DMS114 treated with DMSO at 0.1 percent for 48 hours (cell line): ENCODE data around the gene CRELD2.
"Not testable (repeated sequence)": the region's sequence is repeated elsewhere in the genome, so short reads cannot be mapped to it uniquely, and the experiment has no call there.

Experiments
- DNase-seq: peaks from one replicate; lab custom pipeline; 2025; ENCODE audit not compliant: unreplicated experiment; lab: John Stamatoyannopoulos, UW

CRELD2 gene

GRCh38 chr22:49943771-49944398 lies 25.5 kb downstream of the CRELD2 start:
- no peak for DNase-seq

DNA sequence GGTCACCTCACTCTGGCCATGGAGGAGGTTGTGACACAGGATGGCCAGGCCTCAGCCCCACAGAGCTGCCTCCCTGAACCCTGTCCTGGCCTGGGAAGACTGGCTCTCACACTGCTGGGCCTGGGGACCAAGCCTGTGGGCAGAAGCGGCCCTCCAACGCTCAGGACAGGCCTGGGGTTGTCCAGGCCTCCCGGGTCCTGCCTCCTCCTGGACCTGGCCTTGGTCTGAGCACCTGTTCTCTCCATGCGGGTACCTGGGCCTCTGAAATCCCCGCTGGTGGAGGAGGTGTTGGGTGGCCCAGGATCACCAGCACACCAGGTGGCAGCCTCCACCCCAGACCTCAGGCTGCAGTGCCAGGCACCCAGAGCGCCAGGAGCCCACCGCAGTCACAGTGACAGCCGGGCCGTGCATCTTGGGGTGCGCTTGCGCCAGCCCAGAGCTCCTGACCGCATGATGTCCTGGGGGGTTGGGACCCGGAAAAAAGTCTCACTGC lies 26.0 kb downstream of the CRELD2 start:
- no peak for DNase-seq

DNA sequence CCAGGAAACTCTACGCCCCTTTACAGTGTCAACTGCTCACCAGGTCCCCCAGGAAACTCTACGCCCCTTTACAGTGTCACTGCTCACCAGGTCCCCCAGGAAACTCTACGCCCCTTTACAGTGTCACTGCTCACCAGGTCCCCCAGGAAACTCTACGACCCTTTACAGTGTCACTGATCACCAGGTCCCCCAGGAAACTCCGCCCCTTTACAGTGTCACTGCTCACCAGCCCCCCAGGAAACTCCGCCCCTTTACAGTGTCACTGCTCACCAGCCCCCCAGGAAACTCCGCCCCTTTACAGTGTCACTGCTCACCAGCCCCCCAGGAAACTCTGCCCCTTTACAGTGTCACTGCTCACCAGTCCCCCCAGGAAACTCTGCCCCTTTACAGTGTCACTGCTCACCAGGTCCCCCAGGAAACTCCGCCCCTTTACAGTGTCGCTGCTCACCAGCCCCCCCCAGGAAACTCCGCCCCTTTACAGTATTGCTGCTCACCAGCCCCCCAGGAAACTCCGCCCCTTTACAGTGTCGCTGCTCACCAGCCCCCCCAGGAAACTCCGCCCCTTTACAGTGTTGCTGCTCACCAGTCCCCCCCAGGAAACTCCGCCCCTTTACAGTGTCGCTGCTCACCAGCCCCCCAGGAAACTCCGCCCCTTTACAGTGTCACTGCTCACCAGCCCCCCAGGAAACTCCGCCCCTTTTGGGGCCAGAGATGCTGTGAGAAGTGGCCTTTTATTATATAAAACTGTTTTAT lies 26.8 kb downstream of the CRELD2 start:
- DNase-seq, result not testable (repeated sequence)

GRCh38 chr22:49946612-49947295 lies 28.3 kb downstream of the CRELD2 start:
- no peak for DNase-seq

- DNase-seq, result no peak
Observed at GRCh38 chr22:49947296-49947622, 28.8 kb downstream of the CRELD2 start.

- DNase-seq, result no peak
Observed at GRCh38 chr22:49948116-49948957, 29.9 kb downstream of the CRELD2 start.

GRCh38 chr22:49948958-49949913 lies 30.8 kb downstream of the CRELD2 start:
- DNase-seq, result no peak

DNA sequence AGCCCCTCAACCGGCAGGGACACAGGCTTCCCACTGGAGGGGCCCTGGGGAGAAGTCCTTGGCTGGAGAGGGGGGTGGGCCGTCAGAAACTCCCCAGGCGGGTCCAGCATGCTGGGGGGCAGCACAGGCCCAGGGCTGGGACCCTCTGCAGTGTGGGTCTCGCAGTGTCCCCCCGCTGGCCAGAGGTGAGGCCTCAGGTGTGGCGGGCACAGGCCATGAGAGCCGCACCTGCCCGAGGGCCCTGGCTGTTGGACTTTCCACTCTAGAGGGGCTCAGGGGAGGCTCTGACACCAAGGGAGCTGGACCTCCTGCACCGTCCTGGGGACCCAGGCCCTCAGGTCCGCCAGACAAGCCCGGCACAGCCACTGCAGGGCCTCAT lies 31.5 kb downstream of the CRELD2 start:
- DNase-seq, result no peak

DNA sequence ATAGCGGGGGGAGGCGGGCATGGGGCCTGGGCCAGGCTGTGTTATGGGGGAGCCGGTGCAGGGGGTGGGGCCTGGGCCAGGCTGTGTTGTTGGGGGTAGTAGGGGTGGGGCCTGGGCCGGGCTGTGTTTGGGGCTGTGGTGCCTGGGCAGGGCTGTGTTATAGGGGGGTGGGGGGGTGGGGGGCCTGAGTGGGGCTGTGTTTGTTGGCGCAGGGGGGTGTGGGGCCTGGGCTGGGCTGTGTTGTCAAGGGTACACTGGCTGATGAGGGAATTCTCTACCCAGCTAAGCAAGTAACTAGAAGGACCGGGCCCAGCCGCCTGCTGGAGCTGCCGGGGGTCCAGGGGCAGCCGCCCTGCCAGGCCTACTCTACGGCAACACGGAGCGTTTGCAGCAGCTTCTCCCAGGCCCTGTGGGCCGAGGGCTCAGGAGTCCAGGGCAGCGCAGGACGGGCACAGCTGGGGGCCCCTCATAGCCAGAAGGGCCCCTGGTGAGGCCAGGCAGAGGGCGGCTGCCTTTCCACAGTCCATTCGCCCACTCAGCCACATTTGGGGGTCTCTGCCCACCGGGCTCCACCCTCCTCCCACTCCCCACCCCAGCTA lies 32.1 kb downstream of the CRELD2 start:
- no peak for DNase-seq

- DNase-seq, result no peak
Observed at GRCh38 chr22:49951000-49951677, 32.7 kb downstream of the CRELD2 start.

DNA sequence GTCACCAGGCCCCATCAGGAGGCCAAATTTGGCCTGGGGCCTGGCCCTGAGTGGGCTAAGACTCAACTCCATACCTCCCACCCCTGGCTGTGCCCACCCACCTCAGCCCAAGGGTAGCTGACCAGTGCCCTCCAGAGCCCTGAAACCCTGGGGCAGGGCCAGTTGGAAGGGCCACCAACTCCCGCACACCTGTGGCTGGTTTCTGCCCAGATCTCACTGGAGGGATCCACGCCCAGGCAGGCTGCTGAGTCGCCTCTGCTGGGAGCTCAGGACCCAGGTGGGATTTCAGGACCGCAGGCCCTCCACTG lies 33.2 kb downstream of the CRELD2 start:
- no peak for DNase-seq

- DNase-seq, result no peak
Observed at GRCh38 chr22:49951986-49952896, 33.8 kb downstream of the CRELD2 start.

DNA sequence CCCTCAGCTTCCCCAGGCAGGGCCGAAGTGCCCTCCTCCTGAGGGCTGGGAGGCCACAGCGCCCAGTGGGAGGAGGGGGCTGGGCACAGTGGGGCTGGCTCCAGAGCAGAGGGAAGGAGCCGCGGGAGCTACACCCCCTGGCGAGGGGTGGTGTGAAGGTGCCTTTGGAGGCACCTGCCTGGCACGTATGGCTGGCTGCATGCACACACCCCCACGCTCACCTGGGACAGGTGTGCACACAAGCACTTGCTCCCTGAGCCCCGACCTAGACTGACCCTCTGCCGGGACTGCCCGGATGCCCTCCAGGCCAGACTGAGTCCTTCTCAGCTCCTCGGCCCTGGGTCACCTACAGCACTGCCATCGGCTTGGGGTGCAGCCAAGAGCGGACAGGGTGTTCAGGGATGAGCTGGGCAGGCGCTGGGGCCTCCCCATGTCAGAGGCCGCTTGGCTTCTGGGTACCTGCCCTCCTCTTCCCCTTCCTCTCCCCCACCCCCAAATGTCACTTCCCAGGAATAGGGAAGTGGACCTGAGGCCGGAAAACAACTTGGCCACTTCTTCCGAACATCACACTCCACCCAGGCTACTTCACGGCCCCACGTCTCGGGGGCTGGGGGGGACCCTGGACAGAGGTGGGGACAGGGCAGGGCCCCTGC lies 34.7 kb downstream of the CRELD2 start:
- no peak for DNase-seq

- DNase-seq, result no peak
Observed at GRCh38 chr22:49953680-49954344, 35.4 kb downstream of the CRELD2 start.

GRCh38 chr22:49954354-49954753 lies 35.9 kb downstream of the CRELD2 start:
- DNase-seq, result no peak

- DNase-seq, result no peak
Observed at GRCh38 chr22:49954991-49955580, 36.7 kb downstream of the CRELD2 start.
